SK-N-SH (cell line): Measurements from ENCODE around the gene TIAL1. TPM values are rescaled to one million over a fixed set of nuclear protein-coding genes. Genes with fewer than 3 reads are reported as not detected.

ENCODE experiments used
- CTCF ChIA-PET: fragments of 300-600, 350-600 bp; formaldehyde crosslinking; extraction: SDS; loops from one replicate; lab custom pipeline; 2021; lab: Yijun Ruan, JAX
- POLR2A ChIA-PET: fragments of 350-600 bp; sonication (Branson Sonifier 250); formaldehyde crosslinking; extraction: SDS; loops from one replicate; lab custom pipeline; 2020; ENCODE audit warnings: antibody characterized with exemption, inconsistent platforms; lab: Yijun Ruan, JAX
- DNase-seq: peaks from one replicate; pipeline ENCODE4 v3.0.0; 2012
- H2AFZ ChIP-seq: fragments of 200-600 bp; sonication (generic); 2 replicates; pipeline ENCODE4 v1.8.1; 2016; ENCODE audit warnings: antibody characterized with exemption, mild to moderate bottlenecking, low read depth
- H3F3A ChIP-seq: fragments of 200-600 bp; sonication (generic); replicated peaks from 2 replicates; pipeline ENCODE3; 2016; ENCODE audit warnings: antibody characterized with exemption, mild to moderate bottlenecking; ENCODE audit not compliant: insufficient read depth
- H3K27ac ChIP-seq, 2 experiments: fragments of 200-500 bp in 1 of 2; fragments of 200-600 bp in 1 of 2; sonication (Bioruptor generic) in 1 of 2; sonication (generic), shearing (Covaris generic) in 1 of 2; 2 replicates each; pipeline versions ENCODE4 v1.5.1 to v1.6.1; 2014 to 2016; ENCODE audit warnings: low read depth in 2 of 2, inconsistent platforms in 1 of 2, low read length in 1 of 2, mild to moderate bottlenecking in 1 of 2, mixed read lengths in 1 of 2
- H3K27me3 ChIP-seq: fragments of 200-600 bp; sonication (generic), shearing (Covaris generic); 2 replicates; pipeline ENCODE4 v1.6.1; 2016; ENCODE audit warnings: mixed run types; ENCODE audit not compliant: insufficient read depth
- H3K36me3 ChIP-seq, 2 experiments: fragments of 200-500 bp in 1 of 2; fragments of 200-600 bp in 1 of 2; sonication (Bioruptor generic) in 1 of 2; sonication (generic) in 1 of 2; replicated peaks in 1 of 2; 2 replicates each; pipeline versions ENCODE3 to v1.5.1; 2014 to 2016; ENCODE audit warnings: low read length in 1 of 2, mild to moderate bottlenecking in 1 of 2; ENCODE audit not compliant: insufficient read depth in 2 of 2, control insufficient read depth in 1 of 2
- H3K4me1 ChIP-seq, 2 experiments: fragments of 200-500 bp in 1 of 2; fragments of 200-600 bp in 1 of 2; sonication (Bioruptor generic) in 1 of 2; sonication (generic), shearing (Covaris generic) in 1 of 2; 2 replicates each; pipeline versions ENCODE4 v1.5.1 to v1.6.1; 2014 to 2016; ENCODE audit warnings: low read depth in 1 of 2, low read length in 1 of 2, mixed run types in 1 of 2; ENCODE audit not compliant: insufficient read depth in 2 of 2, control insufficient read depth in 1 of 2
- H3K4me2 ChIP-seq: fragments of 200-600 bp; sonication (generic), shearing (Covaris generic); 2 replicates; pipeline ENCODE4 v1.6.1; 2017; ENCODE audit warnings: mixed run types
- H3K4me3 ChIP-seq, 2 experiments: fragments of 200-500 bp in 1 of 2; fragments of 200-600 bp in 1 of 2; sonication (Bioruptor generic) in 1 of 2; sonication (generic), shearing (Covaris generic) in 1 of 2; 2 replicates each; pipeline versions ENCODE4 v1.5.1 to v1.8.1; 2014 to 2016; ENCODE audit warnings: low read depth in 2 of 2, inconsistent platforms in 1 of 2, low read length in 1 of 2, mild to moderate bottlenecking in 1 of 2, mixed read lengths in 1 of 2, moderate library complexity in 1 of 2
- H3K79me2 ChIP-seq: fragments of 200-600 bp; sonication (generic); 2 replicates; pipeline ENCODE4 v1.8.1; 2017; ENCODE audit warnings: mild to moderate bottlenecking; ENCODE audit not compliant: insufficient read depth
- H3K9ac ChIP-seq: fragments of 200-600 bp; sonication (generic); 2 replicates; pipeline ENCODE4 v1.6.1; 2017; ENCODE audit warnings: mixed run types
- H3K9me2 ChIP-seq: fragments of 200-600 bp; sonication (generic); 2 replicates; pipeline ENCODE4 v1.6.1; 2017; ENCODE audit warnings: mixed run types
- H3K9me3 ChIP-seq: fragments of 200-600 bp; sonication (generic); 2 replicates; pipeline ENCODE4 v1.6.1; 2017; ENCODE audit warnings: mixed run types, mild to moderate bottlenecking, moderate library complexity
- H4K20me1 ChIP-seq: fragments of 200-600 bp; sonication (generic); 2 replicates; pipeline ENCODE4 v1.6.1; 2017; ENCODE audit warnings: mild to moderate bottlenecking, mixed run types; ENCODE audit not compliant: insufficient read depth
- CHD2 ChIP-seq: fragments of 150-350 bp; IDR thresholded peaks from 2 replicates; pipeline ENCODE4 v1.6.1; 2018; ENCODE audit warnings: low read length; ENCODE audit not compliant: partially characterized antibody
- EP300 ChIP-seq, 2 experiments: IDR thresholded peaks; 2 replicates each; pipeline versions ENCODE4 v1.4.0 to v1.6.1; 2012; ENCODE audit warnings: borderline replicate concordance in 1 of 2, low read depth in 1 of 2, low read length in 1 of 2
- GATA2 ChIP-seq: sonication (generic); formaldehyde crosslinking; IDR thresholded peaks from 2 replicates; pipeline ENCODE4 v1.5.0; 2020; ENCODE audit warnings: mild to moderate bottlenecking, missing genetic modification reagents
- IRF3 ChIP-seq: fragments of 150-350 bp; IDR thresholded peaks from 2 replicates; pipeline ENCODE4 v1.6.1; 2016; ENCODE audit warnings: mild to moderate bottlenecking, low read depth, low read length
- MEF2A ChIP-seq: IDR thresholded peaks from 2 replicates; pipeline ENCODE4 v1.4.0; 2012; ENCODE audit warnings: low read depth, borderline replicate concordance
- NFIC ChIP-seq: IDR thresholded peaks from 2 replicates; pipeline ENCODE4 v1.4.0; 2012; ENCODE audit warnings: borderline replicate concordance
- NRF1 ChIP-seq: IDR thresholded peaks from 2 replicates; pipeline ENCODE4 v1.6.1; 2012; ENCODE audit warnings: low read depth, mild to moderate bottlenecking, low read length
- PBX3 ChIP-seq: IDR thresholded peaks from 2 replicates; pipeline ENCODE4; 2012
- POLR2AphosphoS5 ChIP-seq: IDR thresholded peaks from 2 replicates; pipeline ENCODE4 v1.6.1; 2012; ENCODE audit warnings: low read depth, low read length
- RAD21 ChIP-seq: IDR thresholded peaks from 2 replicates; pipeline ENCODE4 v1.6.1; 2012; ENCODE audit warnings: mild to moderate bottlenecking, low read length
- RCOR1 ChIP-seq: fragments of 150-350 bp; IDR thresholded peaks from 2 replicates; pipeline ENCODE4 v1.6.1; 2017; ENCODE audit warnings: antibody characterized with exemption, low read length
- REST ChIP-seq: IDR thresholded peaks from 2 replicates; pipeline ENCODE4 v1.6.1; 2012; ENCODE audit warnings: mild to moderate bottlenecking, low read depth, low read length, moderate library complexity
- RXRA ChIP-seq: IDR thresholded peaks from 2 replicates; pipeline ENCODE4 v1.4.0; 2012; ENCODE audit warnings: low read depth, mild to moderate bottlenecking, borderline replicate concordance
- SMC3 ChIP-seq: IDR thresholded peaks from 2 replicates; pipeline ENCODE4 v1.6.1; 2012; ENCODE audit warnings: low read depth, low read length, improper control_type of control experiment
- TCF12 ChIP-seq: IDR thresholded peaks from 2 replicates; pipeline ENCODE4 v1.4.0; 2012
- USF1 ChIP-seq: IDR thresholded peaks from 2 replicates; pipeline ENCODE4 v1.4.0; 2012; ENCODE audit warnings: low read depth, borderline replicate concordance
- YY1 ChIP-seq: IDR thresholded peaks from 2 replicates; pipeline ENCODE4 v1.4.0; 2012; ENCODE audit warnings: low read depth, mild to moderate bottlenecking
- WGBS: methylation state at CpG from one replicate; pipeline ENCODE4 v1.1.6; 2017; ENCODE audit warnings: low lambda C conversion rate; 5-methylcytosine and 5-hydroxymethylcytosine counted together
- polyA plus RNA-seq, 3 experiments: library from polyadenylated mRNA; depleted of rRNA; stranded (reverse); fragments of >200 nt; gene quantifications; 2 replicates each; pipeline ENCODE4 v1.2.3, GENCODE V29; 2012

Gene TIAL1
- polyA plus RNA-seq, 1 of the 3 experiments (the other 2 are of a cell fraction), result 58.0 TPM

GRCh38 chr10:119555178-119555784, 41.5 kb downstream of the TIAL1 start:
- CTCF ChIA-PET, result interaction anchor here (0.9 to 1.3 kb wide), 2 partner anchors 14 to 53 kb away, joined by 3 read pairs; no protein-coding TSS in a partner anchor
- Histone ChIP-seq H3K9ac (no peak overlapping the region), H2AFZ (no peak overlapping the region), H3K9me3 (no peaks in the 10 kb centered on the region), H3K9me2 (no peaks in the 10 kb centered on the region), H3K4me2 (no peak overlapping the region), H3K36me3 (no peaks in the 10 kb centered on the region), H3K27me3 (no peaks in the 10 kb centered on the region), H3K4me3 (no peak overlapping the region), H3F3A (no peaks in the 10 kb centered on the region), H4K20me1 (no peaks in the 10 kb centered on the region), H3K4me1 (no peaks in the 10 kb centered on the region), H3K79me2 (no peaks in the 10 kb centered on the region), H3K27ac (no peak overlapping the region)
- TF ChIP-seq POLR2AphosphoS5 (no peak), EP300 (IDR thresholded peaks at IDR 0.05; ENCODE audit: borderline replicate concordance in 1 of 2, low read depth in 1 of 2, low read length in 1 of 2) (no peak), YY1 (no peak), IRF3 (no peak), TCF12 (no peak), CHD2 (no peak), MEF2A (no peak), PBX3 (no peak), NFIC (no peak), RXRA (no peak), REST (no peak), RCOR1 (no peak), RAD21 (no peak), USF1 (no peak), SMC3 (no peak), GATA2 (no peak), NRF1 (no peak)
- no peak for DNase-seq
- WGBS, result 94% methylated on average over 6 of the region's 6 CpGs
- POLR2A ChIA-PET, result no interaction called here
